GM12878 (cell line): ENCODE results near the gene FAM151A. TPM values are rescaled to one million over a fixed set of nuclear protein-coding genes. Genes with fewer than 3 reads are reported as not detected.

Experiments used
- ATAC-seq: fragments of 200-7000 bp; cut with Tn5 transposase; 3 replicates; pipeline ENCODE4 v1.9.1; 2020; ENCODE audit warnings: mild to moderate bottlenecking, moderate library complexity
- BruUV-seq: library from RNA; stranded (reverse); fragments of 400-500 nt; replicated peaks from 2 replicates; lab custom pipeline; 2021; lab: Mats Ljungman, UMichigan
- CTCF ChIA-PET: fragments of 300-600 bp; sonication (Branson Sonifier 250); formaldehyde crosslinking; extraction: SDS; loops from one replicate; lab custom pipeline; 2021; ENCODE audit warnings: inconsistent platforms; lab: Yijun Ruan, JAX
- POLR2A ChIA-PET: fragments of 350-600 bp; formaldehyde crosslinking; extraction: SDS; loops from one replicate; lab custom pipeline; 2021; ENCODE audit warnings: inconsistent platforms; lab: Charles Lee
- RAD21 ChIA-PET: fragments of 300-600 bp; sonication (Branson Sonifier 250); formaldehyde crosslinking; loops from one replicate; lab custom pipeline; 2023; ENCODE audit warnings: antibody characterized with exemption; ENCODE audit not compliant: unreplicated experiment; lab: Charles Lee
- SMC1A ChIA-PET: fragments of 300-600 bp; sonication (Branson Sonifier 250); formaldehyde crosslinking; loops from one replicate; lab custom pipeline; 2023; ENCODE audit not compliant: unreplicated experiment, uncharacterized antibody; lab: Charles Lee
- DNase-seq: peaks from one replicate; pipeline ENCODE4 v3.0.0-alpha.2; 2011; ENCODE audit warnings: low read depth, low spot score
- FAIRE-seq: peaks from 3 replicates; lab custom pipeline; 2011; peaks lifted over from hg19 to GRCh38; lab: Jason Lieb, UNC
- H2AFZ ChIP-seq: 2 replicates; pipeline ENCODE4 v1.6.0; 2011; ENCODE audit warnings: low read depth, low read length, control low read depth; ENCODE audit not compliant: control insufficient read depth
- H3K27ac ChIP-seq: 2 replicates; pipeline ENCODE4 v1.5.1; 2011; ENCODE audit warnings: control low read depth; ENCODE audit not compliant: control insufficient read depth, insufficient read depth
- H3K27me3 ChIP-seq, 2 experiments: replicated peaks in 1 of 2; 2 replicates each; pipeline versions ENCODE4 v1.6.0 to v1.6.1; 2011; ENCODE audit warnings: low read length in 1 of 2; ENCODE audit not compliant: control insufficient read depth in 2 of 2, insufficient read depth in 2 of 2
- H3K36me3 ChIP-seq, 2 experiments: 2 replicates each; pipeline ENCODE4 v1.5.1; 2011; ENCODE audit warnings: low read length in 1 of 2; ENCODE audit not compliant: control insufficient read depth in 2 of 2, insufficient read depth in 2 of 2
- H3K4me1 ChIP-seq: 2 replicates; pipeline ENCODE4 v1.6.1; 2011; ENCODE audit warnings: mild to moderate bottlenecking, low read length, moderate library complexity, mixed read lengths; ENCODE audit not compliant: control insufficient read depth, insufficient read depth
- H3K4me2 ChIP-seq: 2 replicates; pipeline ENCODE4 v1.6.0; 2011; ENCODE audit warnings: control low read depth; ENCODE audit not compliant: control insufficient read depth, insufficient read depth
- H3K4me3 ChIP-seq: fragments of 200-600 bp; sonication (generic); 2 replicates; pipeline ENCODE4 v1.5.1; 2016
- H3K79me2 ChIP-seq: 2 replicates; pipeline ENCODE4 v1.6.0; 2011; ENCODE audit warnings: low read length; ENCODE audit not compliant: control insufficient read depth, insufficient read depth
- H3K9ac ChIP-seq: 2 replicates; pipeline ENCODE4 v1.8.0; 2011; ENCODE audit warnings: low read length, control low read depth, mixed read lengths; ENCODE audit not compliant: control insufficient read depth, insufficient read depth
- H3K9me3 ChIP-seq: replicated peaks from 3 replicates; pipeline ENCODE4 v1.5.1; 2011; ENCODE audit warnings: mild to moderate bottlenecking, low read length; ENCODE audit not compliant: control insufficient read depth, insufficient read depth
- H4K20me1 ChIP-seq: 2 replicates; pipeline ENCODE4 v1.6.0; 2011; ENCODE audit not compliant: control insufficient read depth, insufficient read depth
- CHD2 ChIP-seq: IDR thresholded peaks from 2 replicates; pipeline ENCODE4 v1.6.1; 2011; ENCODE audit warnings: low read depth, low read length, improper control_type of control experiment, borderline replicate concordance
- KLF5 ChIP-seq: fragments of 450-650 bp; IDR thresholded peaks from 2 replicates; pipeline ENCODE4 v1.6.1; 2014; ENCODE audit warnings: mild to moderate bottlenecking; ENCODE audit not compliant: partially characterized antibody
- MEF2A ChIP-seq: IDR thresholded peaks from 2 replicates; pipeline ENCODE4 v1.6.1; 2011; ENCODE audit warnings: low read depth, mild to moderate bottlenecking, low read length, moderate library complexity; ENCODE audit not compliant: insufficient read depth
- NFYB ChIP-seq: IDR thresholded peaks from 2 replicates; pipeline ENCODE4 v1.6.1; 2011; ENCODE audit warnings: low read depth, mild to moderate bottlenecking, low read length, improper control_type of control experiment, moderate library complexity; ENCODE audit not compliant: insufficient read depth
- TAF1 ChIP-seq: IDR thresholded peaks from 2 replicates; pipeline ENCODE4 v1.6.1; 2011; ENCODE audit warnings: mild to moderate bottlenecking, low read depth, low read length, borderline replicate concordance
- WGBS: methylation state at CpG from one replicate; pipeline ENCODE4 v1.1.6; 2016; ENCODE audit warnings: low lambda C conversion rate; ENCODE audit not compliant: insufficient replicate concordance, insufficient coverage; ENCODE audit errors: missing lambda C conversion rate; 5-methylcytosine and 5-hydroxymethylcytosine counted together
- in situ Hi-C: fragments of 300-500 bp; cut with MboI; formaldehyde crosslinking; loops from 9 replicates; pipeline ENCODE4 v1.14.3; 2018; ENCODE audit warnings: mixed read lengths
- intact Hi-C: fragments of 100-400 bp; cut with micrococcal nuclease; formaldehyde crosslinking; loops from one replicate; pipeline ENCODE4 v1.14.2; 2022; ENCODE audit not compliant: unreplicated experiment
- polyA plus RNA-seq, 11 experiments: library from polyadenylated mRNA; depleted of rRNA in 4 of 11; unstranded in 6 of 11; stranded (reverse) in 5 of 11; fragments of >200 nt; fragmentation: Nextera tagmentation in 4 of 11; fragmentation: Illumina TruSeq in 1 of 11; extraction: Ambion mirVana in 4 of 11; extraction: Trizol in 1 of 11; gene quantifications; 1 replicate in 1 of 11; 2 replicates in 10 of 11; pipeline versions ENCODE4 v1.2.1 to v1.2.3, GENCODE V29; 2011 to 2016; ENCODE audit warnings: inconsistent platforms in 2 of 11, missing spikeins in 2 of 11, low read depth in 1 of 11
- total RNA-seq, 4 experiments: library from RNA; depleted of rRNA in 3 of 4; stranded (reverse); fragments of >200 nt in 3 of 4; fragmentation: Illumina TruSeq in 1 of 4; extraction: Trizol in 1 of 4; gene quantifications; 2 replicates each; pipeline versions ENCODE4 v1.2.1 to v1.2.3, GENCODE V29; 2013 to 2021
- TF ChIP-seq, protein P1 (sequence below): fragments of 450-650 bp; IDR thresholded peaks from 2 replicates; pipeline ENCODE4 v1.6.1; 2016; ENCODE audit warnings: mild to moderate bottlenecking, moderate library complexity, borderline replicate concordance
- TF ChIP-seq, protein P2 (sequence below): fragments of 450-650 bp; formaldehyde crosslinking; IDR thresholded peaks from 2 replicates; pipeline ENCODE4 v1.4.0; 2020; ENCODE audit warnings: mild to moderate bottlenecking, moderate library complexity
- TF ChIP-seq, protein P3 (sequence below): fragments of 450-650 bp; formaldehyde crosslinking; IDR thresholded peaks from 2 replicates; pipeline ENCODE4 v1.5.0; 2022; ENCODE audit warnings: mild to moderate bottlenecking, missing genetic modification characterization

FAM151A gene
- total and polyA plus RNA-seq, 10 of the 15 experiments (the other 5 are each of a cell fraction or from before 2014, with no cell fraction given), result 0.09 to 0.34 (median 0.14) TPM; not detected in 5

DNA sequence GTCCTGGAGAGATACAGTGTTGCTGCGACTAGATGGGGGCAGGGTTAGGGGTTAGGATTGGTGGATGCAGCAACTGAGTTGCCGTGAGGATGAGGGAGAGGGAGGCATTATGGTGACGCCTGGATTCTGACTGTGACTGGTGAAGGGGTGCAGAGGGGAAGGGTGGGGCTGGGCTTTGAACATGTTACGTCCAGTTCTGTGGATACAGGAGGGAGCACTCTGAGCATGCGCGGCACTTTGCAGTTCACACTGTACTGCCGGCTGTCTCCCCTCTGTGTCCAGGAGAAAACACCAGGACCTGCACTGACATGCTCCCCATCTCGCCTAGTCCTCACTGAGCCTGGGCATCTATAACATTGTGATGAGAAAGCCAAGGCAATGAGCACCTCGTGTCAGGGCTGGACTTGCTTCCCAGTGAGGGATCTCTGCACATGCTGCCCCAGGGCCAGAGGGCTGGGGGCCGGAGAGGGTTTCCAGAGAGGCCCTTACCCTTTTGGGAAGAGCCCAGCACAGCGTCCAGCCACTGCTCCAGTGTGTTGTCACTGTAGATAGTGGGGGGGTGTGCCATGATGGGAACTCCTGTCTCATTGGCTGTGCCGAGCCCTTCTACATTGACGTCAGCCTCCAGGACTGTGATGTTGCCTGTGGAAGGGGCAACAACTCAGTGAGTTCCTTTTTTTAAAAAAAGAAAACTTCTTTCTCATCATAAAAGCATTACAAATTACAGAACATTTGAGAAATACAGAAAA is 7.6 kb downstream of the FAM151A start:
- Histone ChIP-seq H3K4me3 (no peak overlapping the region), H3K4me1 (peaks cover 3% of the 10 kb centered on the region; the same call in 1 of the 2 replicates), H3K27me3 (no peaks in the 10 kb centered on the region), H3K27ac (no peak overlapping the region)
- POLR2A ChIA-PET, result no interaction called here
- intact Hi-C loops, result no loop called here
- FAIRE-seq, result no peak
- TF ChIP-seq TAF1 (no peak), MEF2A (no peak), CHD2 (no peak), NFYB (no peak), KLF5 (no peak)
- TF ChIP-seq, protein P1, sequence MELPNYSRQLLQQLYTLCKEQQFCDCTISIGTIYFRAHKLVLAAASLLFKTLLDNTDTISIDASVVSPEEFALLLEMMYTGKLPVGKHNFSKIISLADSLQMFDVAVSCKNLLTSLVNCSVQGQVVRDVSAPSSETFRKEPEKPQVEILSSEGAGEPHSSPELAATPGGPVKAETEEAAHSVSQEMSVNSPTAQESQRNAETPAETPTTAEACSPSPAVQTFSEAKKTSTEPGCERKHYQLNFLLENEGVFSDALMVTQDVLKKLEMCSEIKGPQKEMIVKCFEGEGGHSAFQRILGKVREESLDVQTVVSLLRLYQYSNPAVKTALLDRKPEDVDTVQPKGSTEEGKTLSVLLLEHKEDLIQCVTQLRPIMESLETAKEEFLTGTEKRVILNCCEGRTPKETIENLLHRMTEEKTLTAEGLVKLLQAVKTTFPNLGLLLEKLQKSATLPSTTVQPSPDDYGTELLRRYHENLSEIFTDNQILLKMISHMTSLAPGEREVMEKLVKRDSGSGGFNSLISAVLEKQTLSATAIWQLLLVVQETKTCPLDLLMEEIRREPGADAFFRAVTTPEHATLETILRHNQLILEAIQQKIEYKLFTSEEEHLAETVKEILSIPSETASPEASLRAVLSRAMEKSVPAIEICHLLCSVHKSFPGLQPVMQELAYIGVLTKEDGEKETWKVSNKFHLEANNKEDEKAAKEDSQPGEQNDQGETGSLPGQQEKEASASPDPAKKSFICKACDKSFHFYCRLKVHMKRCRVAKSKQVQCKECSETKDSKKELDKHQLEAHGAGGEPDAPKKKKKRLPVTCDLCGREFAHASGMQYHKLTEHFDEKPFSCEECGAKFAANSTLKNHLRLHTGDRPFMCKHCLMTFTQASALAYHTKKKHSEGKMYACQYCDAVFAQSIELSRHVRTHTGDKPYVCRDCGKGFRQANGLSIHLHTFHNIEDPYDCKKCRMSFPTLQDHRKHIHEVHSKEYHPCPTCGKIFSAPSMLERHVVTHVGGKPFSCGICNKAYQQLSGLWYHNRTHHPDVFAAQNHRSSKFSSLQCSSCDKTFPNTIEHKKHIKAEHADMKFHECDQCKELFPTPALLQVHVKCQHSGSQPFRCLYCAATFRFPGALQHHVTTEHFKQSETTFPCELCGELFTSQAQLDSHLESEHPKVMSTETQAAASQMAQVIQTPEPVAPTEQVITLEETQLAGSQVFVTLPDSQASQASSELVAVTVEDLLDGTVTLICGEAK, result no peak
- TF ChIP-seq, protein P2, sequence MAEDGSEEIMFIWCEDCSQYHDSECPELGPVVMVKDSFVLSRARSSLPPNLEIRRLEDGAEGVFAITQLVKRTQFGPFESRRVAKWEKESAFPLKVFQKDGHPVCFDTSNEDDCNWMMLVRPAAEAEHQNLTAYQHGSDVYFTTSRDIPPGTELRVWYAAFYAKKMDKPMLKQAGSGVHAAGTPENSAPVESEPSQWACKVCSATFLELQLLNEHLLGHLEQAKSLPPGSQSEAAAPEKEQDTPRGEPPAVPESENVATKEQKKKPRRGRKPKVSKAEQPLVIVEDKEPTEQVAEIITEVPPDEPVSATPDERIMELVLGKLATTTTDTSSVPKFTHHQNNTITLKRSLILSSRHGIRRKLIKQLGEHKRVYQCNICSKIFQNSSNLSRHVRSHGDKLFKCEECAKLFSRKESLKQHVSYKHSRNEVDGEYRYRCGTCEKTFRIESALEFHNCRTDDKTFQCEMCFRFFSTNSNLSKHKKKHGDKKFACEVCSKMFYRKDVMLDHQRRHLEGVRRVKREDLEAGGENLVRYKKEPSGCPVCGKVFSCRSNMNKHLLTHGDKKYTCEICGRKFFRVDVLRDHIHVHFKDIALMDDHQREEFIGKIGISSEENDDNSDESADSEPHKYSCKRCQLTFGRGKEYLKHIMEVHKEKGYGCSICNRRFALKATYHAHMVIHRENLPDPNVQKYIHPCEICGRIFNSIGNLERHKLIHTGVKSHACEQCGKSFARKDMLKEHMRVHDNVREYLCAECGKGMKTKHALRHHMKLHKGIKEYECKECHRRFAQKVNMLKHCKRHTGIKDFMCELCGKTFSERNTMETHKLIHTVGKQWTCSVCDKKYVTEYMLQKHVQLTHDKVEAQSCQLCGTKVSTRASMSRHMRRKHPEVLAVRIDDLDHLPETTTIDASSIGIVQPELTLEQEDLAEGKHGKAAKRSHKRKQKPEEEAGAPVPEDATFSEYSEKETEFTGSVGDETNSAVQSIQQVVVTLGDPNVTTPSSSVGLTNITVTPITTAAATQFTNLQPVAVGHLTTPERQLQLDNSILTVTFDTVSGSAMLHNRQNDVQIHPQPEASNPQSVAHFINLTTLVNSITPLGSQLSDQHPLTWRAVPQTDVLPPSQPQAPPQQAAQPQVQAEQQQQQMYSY, result no peak
- TF ChIP-seq, protein P3, sequence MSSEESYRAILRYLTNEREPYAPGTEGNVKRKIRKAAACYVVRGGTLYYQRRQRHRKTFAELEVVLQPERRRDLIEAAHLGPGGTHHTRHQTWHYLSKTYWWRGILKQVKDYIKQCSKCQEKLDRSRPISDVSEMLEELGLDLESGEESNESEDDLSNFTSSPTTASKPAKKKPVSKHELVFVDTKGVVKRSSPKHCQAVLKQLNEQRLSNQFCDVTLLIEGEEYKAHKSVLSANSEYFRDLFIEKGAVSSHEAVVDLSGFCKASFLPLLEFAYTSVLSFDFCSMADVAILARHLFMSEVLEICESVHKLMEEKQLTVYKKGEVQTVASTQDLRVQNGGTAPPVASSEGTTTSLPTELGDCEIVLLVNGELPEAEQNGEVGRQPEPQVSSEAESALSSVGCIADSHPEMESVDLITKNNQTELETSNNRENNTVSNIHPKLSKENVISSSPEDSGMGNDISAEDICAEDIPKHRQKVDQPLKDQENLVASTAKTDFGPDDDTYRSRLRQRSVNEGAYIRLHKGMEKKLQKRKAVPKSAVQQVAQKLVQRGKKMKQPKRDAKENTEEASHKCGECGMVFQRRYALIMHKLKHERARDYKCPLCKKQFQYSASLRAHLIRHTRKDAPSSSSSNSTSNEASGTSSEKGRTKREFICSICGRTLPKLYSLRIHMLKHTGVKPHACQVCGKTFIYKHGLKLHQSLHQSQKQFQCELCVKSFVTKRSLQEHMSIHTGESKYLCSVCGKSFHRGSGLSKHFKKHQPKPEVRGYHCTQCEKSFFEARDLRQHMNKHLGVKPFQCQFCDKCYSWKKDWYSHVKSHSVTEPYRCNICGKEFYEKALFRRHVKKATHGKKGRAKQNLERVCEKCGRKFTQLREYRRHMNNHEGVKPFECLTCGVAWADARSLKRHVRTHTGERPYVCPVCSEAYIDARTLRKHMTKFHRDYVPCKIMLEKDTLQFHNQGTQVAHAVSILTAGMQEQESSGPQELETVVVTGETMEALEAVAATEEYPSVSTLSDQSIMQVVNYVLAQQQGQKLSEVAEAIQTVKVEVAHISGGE (CRISPR knock-in tag), result no peak
- TF ChIP-seq, all 136 proteins: peak for 0
- in situ Hi-C loops, result no loop called here
- ChIA-PET CTCF (no interaction called here), RAD21 (no interaction called here), SMC1A (no interaction called here)
- DNase-seq (no peak), ATAC-seq (no peak)
- Histone ChIP-seq H3K9me3 (no peaks in the 10 kb centered on the region), H3K4me2 (no peak overlapping the region), H3K9ac (no peak overlapping the region), H4K20me1 (no peaks in the 10 kb centered on the region), H3K36me3 (no peaks in the 10 kb centered on the region), H2AFZ (no peak overlapping the region), H3K79me2 (no peaks in the 10 kb centered on the region)
- BruUV-seq, result no TSS peak
- 55% methylated on average over 13 of the region's 13 CpGs for WGBS
